Measurements from ENCODE around the gene GALNT18. TPM values are rescaled to one million over a fixed set of nuclear protein-coding genes. Genes with fewer than 3 reads are reported as not detected.

The GALNT18 gene
- total RNA-seq, 1 experiment from 2014 or later, result 1.7 TPM

DNA sequence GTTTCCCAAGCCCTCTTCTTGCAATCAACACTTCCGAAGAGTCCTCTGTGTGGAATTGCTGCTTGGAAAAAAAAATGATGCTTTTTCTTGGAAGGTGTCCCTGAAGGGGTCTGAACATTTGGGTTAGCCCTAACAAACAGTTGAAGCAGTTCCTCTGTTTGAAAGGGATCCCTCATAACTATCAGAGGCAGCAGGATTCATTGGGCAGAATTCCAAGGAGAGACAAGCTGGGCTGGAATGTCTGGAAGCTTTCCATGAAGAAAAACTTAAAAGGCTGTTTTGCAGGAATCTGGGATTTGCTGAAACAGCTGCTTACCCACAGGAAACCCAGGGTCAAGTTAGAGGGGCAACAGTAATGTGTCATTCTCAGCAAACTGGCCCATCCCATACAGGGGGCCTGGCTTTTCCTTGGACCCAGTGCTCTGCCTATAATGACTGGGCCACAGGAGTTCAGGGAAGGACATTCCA, 271.9 kb downstream of the GALNT18 start:
- Histone ChIP-seq H2BK5ac (ENCODE audit: insufficient read length, low read length) (no peak overlapping the region), H3T11ph (ENCODE audit: low read length) (no peak overlapping the region), H3K27ac (ENCODE audit: insufficient read length, low read depth, low read length) (no peak overlapping the region), H2BK12ac (ENCODE audit: insufficient read length, low read depth, low read length) (no peak overlapping the region), H3K9ac (ENCODE audit: extremely low read depth, insufficient read length, low read length) (no peak overlapping the region), H2BK20ac (ENCODE audit: low read depth, low read length, poor library complexity, severe bottlenecking) (no peak overlapping the region), H4K20me1 (ENCODE audit: control insufficient read depth, insufficient read depth, insufficient read length) (no peaks in the 10 kb centered on the region), H3K56ac (ENCODE audit: insufficient read length, low read depth, low read length) (no peak overlapping the region), H3K79me2 (ENCODE audit: insufficient read depth, low read length) (no peaks in the 10 kb centered on the region), H3K79me1 (ENCODE audit: insufficient read depth, low read depth, low read length, poor library complexity, severe bottlenecking) (no peaks in the 10 kb centered on the region), H4K5ac (ENCODE audit: insufficient read length, low read depth, low read length) (no peak overlapping the region), H2BK120ac (ENCODE audit: low read depth, low read length, poor library complexity, severe bottlenecking) (no peak overlapping the region), H3K4me1 (ENCODE audit: insufficient read depth, low read length) (peaks cover 2% of the 10 kb centered on the region; the same call in 1 of the 2 replicates), H3K4me2 (ENCODE audit: insufficient read depth, insufficient read length, low read length) (no peak overlapping the region), H3K23ac (ENCODE audit: insufficient read length, low read depth, low read length) (no peak overlapping the region), H3K27me3 (ENCODE audit: insufficient read depth, low read length) (no peaks in the 10 kb centered on the region; the same call in 1 of the 2 replicates), H2BK15ac (ENCODE audit: low read depth, low read length) (no peak overlapping the region), H3K23me2 (ENCODE audit: insufficient read length, low read depth, low read length, poor library complexity, severe bottlenecking) (no peaks in the 10 kb centered on the region), H2AK5ac (ENCODE audit: insufficient read length, low read length) (no peak overlapping the region), H2AFZ (ENCODE audit: low read length) (no peak overlapping the region), H3K14ac (ENCODE audit: insufficient read depth, low read length) (no peak overlapping the region), H3K9me3 (ENCODE audit: control insufficient read depth, low read depth, low read length) (no peaks in the 10 kb centered on the region), H3K18ac (ENCODE audit: insufficient read length, low read depth, low read length) (no peak overlapping the region), H3K4ac (ENCODE audit: low read depth, low read length) (no peak overlapping the region), H4K8ac (replicated peaks; ENCODE audit: insufficient read length, low read depth, low read length) (no peak overlapping the region), H4K91ac (ENCODE audit: insufficient read length, low read depth, low read length) (no peak overlapping the region)
- WGBS (ENCODE audit: extremely low coverage, insufficient read length, low lambda C conversion rate), result no CpG with 5 or more reads among the region's 1 CpG
- peaks cover 3% of the 10 kb centered on the region; the same call in 1 of the 2 replicates for H3K27me3 Mint-ChIP-seq (ENCODE audit: low read depth)
- H3K4me3 Mint-ChIP-seq, result no peak overlapping the region
- H3K36me3 Mint-ChIP-seq (ENCODE audit: insufficient read depth in 1 of 3, low read depth in 3 of 3), result no peaks in the 10 kb centered on the region
- TF ChIP-seq, protein P1, sequence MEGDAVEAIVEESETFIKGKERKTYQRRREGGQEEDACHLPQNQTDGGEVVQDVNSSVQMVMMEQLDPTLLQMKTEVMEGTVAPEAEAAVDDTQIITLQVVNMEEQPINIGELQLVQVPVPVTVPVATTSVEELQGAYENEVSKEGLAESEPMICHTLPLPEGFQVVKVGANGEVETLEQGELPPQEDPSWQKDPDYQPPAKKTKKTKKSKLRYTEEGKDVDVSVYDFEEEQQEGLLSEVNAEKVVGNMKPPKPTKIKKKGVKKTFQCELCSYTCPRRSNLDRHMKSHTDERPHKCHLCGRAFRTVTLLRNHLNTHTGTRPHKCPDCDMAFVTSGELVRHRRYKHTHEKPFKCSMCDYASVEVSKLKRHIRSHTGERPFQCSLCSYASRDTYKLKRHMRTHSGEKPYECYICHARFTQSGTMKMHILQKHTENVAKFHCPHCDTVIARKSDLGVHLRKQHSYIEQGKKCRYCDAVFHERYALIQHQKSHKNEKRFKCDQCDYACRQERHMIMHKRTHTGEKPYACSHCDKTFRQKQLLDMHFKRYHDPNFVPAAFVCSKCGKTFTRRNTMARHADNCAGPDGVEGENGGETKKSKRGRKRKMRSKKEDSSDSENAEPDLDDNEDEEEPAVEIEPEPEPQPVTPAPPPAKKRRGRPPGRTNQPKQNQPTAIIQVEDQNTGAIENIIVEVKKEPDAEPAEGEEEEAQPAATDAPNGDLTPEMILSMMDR (conservative IDR thresholded peaks at IDR 0.05), result no peak
- DNase-seq, result no peak
- peaks cover 5 to 10% of the 10 kb centered on the region in 2 experiments for H3K4me1 Mint-ChIP-seq
- H3K27ac Mint-ChIP-seq, result 0 out of 7 replicates have a peak overlapping the region, but pooled peaks of 1 of the 3 experiments have one; percentile 75
- no peaks in the 10 kb centered on the region for H3K9me3 Mint-ChIP-seq
